Measurements from ENCODE around the gene C17orf113. TPM values are rescaled to one million over a fixed set of nuclear protein-coding genes. Genes with fewer than 3 reads are reported as not detected.

Gene C17orf113
- total and polyA plus RNA-seq, 2 donors (not counting 1 experiment from before 2014, with no cell fraction given) = 0.07 to 0.66 TPM

- Histone ChIP-seq H3K9ac (ENCODE audit: insufficient read depth, low read length) (no peak overlapping the region), H3K79me2 (ENCODE audit: control insufficient read depth, insufficient read depth, low read length) (no peaks in the 10 kb centered on the region), H3K4me2 (ENCODE audit: extremely low read depth, insufficient read depth, low read length) (no peak overlapping the region), H3K9me3 (ENCODE audit: control insufficient read depth, insufficient read depth, low read depth, low read length) (no peaks in the 10 kb centered on the region), H3K27ac (ENCODE audit: insufficient read depth, low read length) (no peak overlapping the region), H3K4me3 (replicated peaks in 1 of 4; ENCODE audit: control extremely low read depth in 1 of 4, insufficient read depth in 1 of 4, low read depth in 3 of 4, low read length in 4 of 4) (no peak overlapping the region), H3K27me3 (ENCODE audit: control insufficient read depth, insufficient read depth, low read length) (peaks cover 9% of the 10 kb centered on the region), H3K36me3 (ENCODE audit: control insufficient read depth, insufficient read depth, low read length) (no peaks in the 10 kb centered on the region), H2AFZ (ENCODE audit: low read length) (no peak overlapping the region), H4K20me1 (ENCODE audit: control insufficient read depth, extremely low read depth, insufficient read depth, low read length) (no peaks in the 10 kb centered on the region), H3K4me1 (ENCODE audit: control insufficient read depth, extremely low read depth, insufficient read depth, low read length) (no peaks in the 10 kb centered on the region)
- TF ChIP-seq CTCF (conservative IDR thresholded peaks at IDR 0.05 in 1 of 2, IDR thresholded peaks at IDR 0.05 in 1 of 2; ENCODE audit: low read depth in 1 of 2, low read length in 2 of 2) (no peak), EZH2 (IDR thresholded peaks at IDR 0.05; ENCODE audit: low read length, missing control alignments) (no peak)
- no peak for DNase-seq (ENCODE audit: low read depth in 2 of 2)
Observed at GRCh38 chr17:42088736-42089135, 38.3 kb upstream of the C17orf113 start.

GRCh38 chr17:42087736-42088705 lies 37.6 kb upstream of the C17orf113 start:
- Histone ChIP-seq H3K4me1 (ENCODE audit: control insufficient read depth, extremely low read depth, insufficient read depth, low read length) (no peaks in the 10 kb centered on the region), H3K4me2 (ENCODE audit: extremely low read depth, insufficient read depth, low read length) (no peak overlapping the region), H4K20me1 (ENCODE audit: control insufficient read depth, extremely low read depth, insufficient read depth, low read length) (no peaks in the 10 kb centered on the region), H3K9ac (ENCODE audit: insufficient read depth, low read length) (no peak overlapping the region), H3K9me3 (ENCODE audit: control insufficient read depth, insufficient read depth, low read depth, low read length) (no peaks in the 10 kb centered on the region), H2AFZ (ENCODE audit: low read length) (no peak overlapping the region), H3K27me3 (ENCODE audit: control insufficient read depth, insufficient read depth, low read length) (peaks cover 9% of the 10 kb centered on the region), H3K4me3 (replicated peaks in 1 of 4; ENCODE audit: control extremely low read depth in 1 of 4, insufficient read depth in 1 of 4, low read depth in 3 of 4, low read length in 4 of 4) (no peak overlapping the region), H3K27ac (ENCODE audit: insufficient read depth, low read length) (no peak overlapping the region), H3K79me2 (ENCODE audit: control insufficient read depth, insufficient read depth, low read length) (no peaks in the 10 kb centered on the region), H3K36me3 (ENCODE audit: control insufficient read depth, insufficient read depth, low read length) (no peaks in the 10 kb centered on the region)
- DNase-seq (ENCODE audit: low read depth in 2 of 2) = no peak
- TF ChIP-seq CTCF (conservative IDR thresholded peaks at IDR 0.05 in 1 of 2, IDR thresholded peaks at IDR 0.05 in 1 of 2; ENCODE audit: low read depth in 1 of 2, low read length in 2 of 2) (no peak), EZH2 (IDR thresholded peaks at IDR 0.05; ENCODE audit: low read length, missing control alignments) (no peak)

GRCh38 chr17:42087042-42087701 lies 36.8 kb upstream of the C17orf113 start:
- TF ChIP-seq EZH2 (IDR thresholded peaks at IDR 0.05; ENCODE audit: low read length, missing control alignments) (no peak), CTCF (conservative IDR thresholded peaks at IDR 0.05 in 1 of 2, IDR thresholded peaks at IDR 0.05 in 1 of 2; ENCODE audit: low read depth in 1 of 2, low read length in 2 of 2) (no peak)
- H3K4me3 ChIP-seq (replicated peaks in 1 of 4; ENCODE audit: control extremely low read depth in 1 of 4, insufficient read depth in 1 of 4, low read depth in 3 of 4, low read length in 4 of 4) = no peak overlapping the region
- no peaks in the 10 kb centered on the region for H3K9me3 ChIP-seq (ENCODE audit: control insufficient read depth, insufficient read depth, low read depth, low read length)
- no peak overlapping the region for H3K4me2 ChIP-seq (ENCODE audit: extremely low read depth, insufficient read depth, low read length)
- H3K36me3 ChIP-seq (ENCODE audit: control insufficient read depth, insufficient read depth, low read length) = no peaks in the 10 kb centered on the region
- H3K27ac ChIP-seq (ENCODE audit: insufficient read depth, low read length) = no peak overlapping the region
- no peaks in the 10 kb centered on the region for H3K79me2 ChIP-seq (ENCODE audit: control insufficient read depth, insufficient read depth, low read length)
- DNase-seq (ENCODE audit: low read depth in 2 of 2) = no peak
- no peaks in the 10 kb centered on the region for H3K4me1 ChIP-seq (ENCODE audit: control insufficient read depth, extremely low read depth, insufficient read depth, low read length)
- H4K20me1 ChIP-seq (ENCODE audit: control insufficient read depth, extremely low read depth, insufficient read depth, low read length) = no peaks in the 10 kb centered on the region
- H2AFZ ChIP-seq (ENCODE audit: low read length) = no peak overlapping the region
- H3K9ac ChIP-seq (ENCODE audit: insufficient read depth, low read length) = no peak overlapping the region
- peaks cover 9% of the 10 kb centered on the region for H3K27me3 ChIP-seq (ENCODE audit: control insufficient read depth, insufficient read depth, low read length)
